H1 (cell line): Measurements from ENCODE around the gene TFDP1. TPM values are rescaled to one million over a fixed set of nuclear protein-coding genes. Genes with fewer than 3 reads are reported as not detected.

Experiments used
- BCL11A ChIP-seq, 2 experiments: IDR thresholded peaks; one replicate each; pipeline ENCODE4 v1.6.1; 2011; ENCODE audit warnings: low read depth in 2 of 2, low read length in 2 of 2, mild to moderate bottlenecking in 2 of 2
- KDM1A ChIP-seq: fragments of 200-600, 300-600 bp; sonication (generic); IDR thresholded peaks from 2 replicates; pipeline ENCODE4 v1.7.1; 2016; ENCODE audit warnings: mild to moderate bottlenecking, low read length, borderline replicate concordance
- SP2 ChIP-seq: IDR thresholded peaks from 2 replicates; pipeline ENCODE4 v1.6.1; 2012; ENCODE audit warnings: mild to moderate bottlenecking, low read length, inconsistent platforms
- polyA plus RNA-seq, 7 experiments: library from polyadenylated mRNA; depleted of rRNA in 3 of 7; stranded (reverse) in 5 of 7; unstranded in 2 of 7; fragments of >200 nt in 5 of 7; fragments of 200-250 nt in 2 of 7; gene quantifications; 1 replicate in 5 of 7; 2 replicates in 1 of 7; 4 replicates in 1 of 7; pipeline versions ENCODE4 v1.2.1 to v1.2.3, GENCODE V29; 2011 to 2013; ENCODE audit warnings: missing spikeins in 2 of 7, mixed read lengths in 2 of 7
- total RNA-seq: library from RNA; stranded (reverse); fragmentation: NEBNext Ultra II Directional; extraction: Animal tissue kit (Norgen Biotek cat#: 25700); gene quantifications from 2 replicates; pipeline ENCODE4 v1.2.1, GENCODE V29; 2021

TFDP1 gene
- total and polyA plus RNA-seq, 2 of the 8 experiments (the other 6 are each of a cell fraction or from before 2014, with no cell fraction given) = 43.6 to 81.9 TPM

GRCh38 chr13:113544071-113544891, 40.3 kb upstream of the TFDP1 start (continued):
- TF ChIP-seq SP2 (no peak), BCL11A (IDR thresholded peaks at IDR 0.05; ENCODE audit: low read depth in 2 of 2, low read length in 2 of 2) (no peak), KDM1A (no peak)
